ENCODE results near the gene PNMA6A. TPM values are rescaled to one million over a fixed set of nuclear protein-coding genes. Genes with fewer than 3 reads are reported as not detected.

Gene PNMA6A
- total and polyA plus RNA-seq, 2 of the 13 experiments (the other 11 are each of a cell fraction or from before 2014, with no cell fraction given): 0.11 to 0.66 TPM

DNA sequence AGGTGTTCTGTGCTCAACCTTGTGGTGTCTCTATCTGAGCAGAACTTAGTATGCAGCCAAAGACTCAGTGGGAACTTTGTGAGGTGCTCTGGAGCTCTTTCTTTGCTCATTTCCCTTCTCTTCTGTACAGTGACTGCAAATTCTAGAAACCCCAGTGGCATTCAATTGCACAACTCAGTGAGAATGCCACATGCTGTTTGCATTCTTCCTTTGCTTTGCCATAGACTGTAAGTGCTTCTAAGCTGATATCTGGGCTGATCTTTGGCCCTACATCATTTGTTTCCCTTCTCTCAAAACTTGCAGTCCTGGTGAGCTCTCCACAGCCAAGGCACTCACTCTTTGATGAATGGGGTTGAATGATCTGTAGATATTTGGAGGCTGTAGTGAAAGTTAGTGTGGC is 8.9 kb upstream of the PNMA6A start (continued):
- TF ChIP-seq, protein P1, sequence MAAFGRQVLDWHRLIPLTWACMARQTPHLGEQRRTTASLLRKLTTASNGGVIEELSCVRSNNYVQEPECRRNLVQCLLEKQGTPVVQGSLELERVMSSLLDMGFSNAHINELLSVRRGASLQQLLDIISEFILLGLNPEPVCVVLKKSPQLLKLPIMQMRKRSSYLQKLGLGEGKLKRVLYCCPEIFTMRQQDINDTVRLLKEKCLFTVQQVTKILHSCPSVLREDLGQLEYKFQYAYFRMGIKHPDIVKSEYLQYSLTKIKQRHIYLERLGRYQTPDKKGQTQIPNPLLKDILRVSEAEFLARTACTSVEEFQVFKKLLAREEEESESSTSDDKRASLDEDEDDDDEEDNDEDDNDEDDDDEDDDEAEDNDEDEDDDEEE (CRISPR knock-in tag; IDR thresholded peaks at IDR 0.05): no peak
- TF ChIP-seq ZNF83 (CRISPR knock-in tag; IDR thresholded peaks at IDR 0.05; ENCODE audit: borderline replicate concordance) (no peak), TBX3 (IDR thresholded peaks at IDR 0.05; ENCODE audit: borderline replicate concordance) (no peak), ZNF12 (CRISPR knock-in tag; IDR thresholded peaks at IDR 0.05) (0 out of 2 replicates have a peak, but pooled peaks have one; percentile 22), ZNF766 (CRISPR knock-in tag; IDR thresholded peaks at IDR 0.05; ENCODE audit: borderline replicate concordance) (no peak), JDP2 (CRISPR knock-in tag; IDR thresholded peaks at IDR 0.05; ENCODE audit: borderline replicate concordance) (no peak), ZNF136 (CRISPR knock-in tag; IDR thresholded peaks at IDR 0.05; ENCODE audit: low read depth) (no peak), ZFP36L1 (CRISPR knock-in tag; IDR thresholded peaks at IDR 0.05) (no peak), NAIF1 (CRISPR knock-in tag; IDR thresholded peaks at IDR 0.05; ENCODE audit: borderline replicate concordance) (no peak), PAWR (CRISPR knock-in tag; IDR thresholded peaks at IDR 0.05; ENCODE audit: borderline replicate concordance) (no peak), NFE2 (CRISPR knock-in tag; IDR thresholded peaks at IDR 0.05) (no peak), SALL1 (CRISPR knock-in tag; IDR thresholded peaks at IDR 0.05) (peak; percentile 46; the same call in 1 of the 2 replicates), RFX1 (IDR thresholded peaks at IDR 0.05) (no peak), ZNF234 (CRISPR knock-in tag; conservative IDR thresholded peaks at IDR 0.05) (no peak), EP300 (IDR thresholded peaks at IDR 0.05; ENCODE audit: low read depth in 2 of 2, low read length in 2 of 2) (peak in 1 of 2 experiments; percentile 51; a peak in 2 of 4 replicates), EP300 (CRISPR knock-in tag; IDR thresholded peaks at IDR 0.05; ENCODE audit: borderline replicate concordance) (no peak), ZNF558 (CRISPR knock-in tag; IDR thresholded peaks at IDR 0.05; ENCODE audit: borderline replicate concordance) (no peak)
- TF ChIP-seq, protein P2, sequence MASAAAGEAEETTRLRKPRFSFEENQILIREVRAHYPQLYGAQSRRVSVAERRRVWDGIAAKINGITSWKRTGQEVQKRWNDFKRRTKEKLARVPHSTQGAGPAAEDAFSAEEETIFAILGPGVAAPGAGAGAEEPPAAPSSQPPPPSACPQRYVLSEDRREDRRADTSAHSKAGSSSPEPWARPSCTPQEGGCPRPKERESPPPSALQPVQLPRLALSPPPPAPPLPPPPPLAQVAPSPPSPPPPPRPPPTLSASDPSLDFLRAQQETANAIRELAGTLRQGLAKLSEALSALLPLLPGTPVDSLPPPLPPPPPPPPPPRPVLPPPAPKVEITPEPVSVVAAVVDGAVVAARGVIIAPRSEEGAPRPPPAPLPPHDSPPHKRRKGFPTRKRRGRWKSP (CRISPR knock-in tag; IDR thresholded peaks at IDR 0.05): no peak
- TF ChIP-seq, protein P3, sequence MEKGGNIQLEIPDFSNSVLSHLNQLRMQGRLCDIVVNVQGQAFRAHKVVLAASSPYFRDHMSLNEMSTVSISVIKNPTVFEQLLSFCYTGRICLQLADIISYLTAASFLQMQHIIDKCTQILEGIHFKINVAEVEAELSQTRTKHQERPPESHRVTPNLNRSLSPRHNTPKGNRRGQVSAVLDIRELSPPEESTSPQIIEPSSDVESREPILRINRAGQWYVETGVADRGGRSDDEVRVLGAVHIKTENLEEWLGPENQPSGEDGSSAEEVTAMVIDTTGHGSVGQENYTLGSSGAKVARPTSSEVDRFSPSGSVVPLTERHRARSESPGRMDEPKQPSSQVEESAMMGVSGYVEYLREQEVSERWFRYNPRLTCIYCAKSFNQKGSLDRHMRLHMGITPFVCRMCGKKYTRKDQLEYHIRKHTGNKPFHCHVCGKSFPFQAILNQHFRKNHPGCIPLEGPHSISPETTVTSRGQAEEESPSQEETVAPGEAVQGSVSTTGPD (CRISPR knock-in tag; IDR thresholded peaks at IDR 0.05): no peak
- TF ChIP-seq, protein P4, sequence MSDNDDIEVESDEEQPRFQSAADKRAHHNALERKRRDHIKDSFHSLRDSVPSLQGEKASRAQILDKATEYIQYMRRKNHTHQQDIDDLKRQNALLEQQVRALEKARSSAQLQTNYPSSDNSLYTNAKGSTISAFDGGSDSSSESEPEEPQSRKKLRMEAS (IDR thresholded peaks at IDR 0.05): peak; percentile 79
- TF ChIP-seq, protein P5, sequence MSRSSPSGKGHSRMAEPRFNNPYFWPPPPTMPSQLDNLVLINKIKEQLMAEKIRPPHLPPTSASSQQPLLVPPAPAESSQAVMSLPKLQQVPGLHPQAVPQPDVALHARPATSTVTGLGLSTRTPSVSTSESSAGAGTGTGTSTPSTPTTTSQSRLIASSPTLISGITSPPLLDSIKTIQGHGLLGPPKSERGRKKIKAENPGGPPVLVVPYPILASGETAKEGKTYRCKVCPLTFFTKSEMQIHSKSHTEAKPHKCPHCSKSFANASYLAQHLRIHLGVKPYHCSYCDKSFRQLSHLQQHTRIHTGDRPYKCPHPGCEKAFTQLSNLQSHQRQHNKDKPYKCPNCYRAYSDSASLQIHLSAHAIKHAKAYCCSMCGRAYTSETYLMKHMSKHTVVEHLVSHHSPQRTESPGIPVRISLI (CRISPR knock-in tag; IDR thresholded peaks at IDR 0.05; ENCODE audit: borderline replicate concordance): no peak
- TF ChIP-seq, protein P6, sequence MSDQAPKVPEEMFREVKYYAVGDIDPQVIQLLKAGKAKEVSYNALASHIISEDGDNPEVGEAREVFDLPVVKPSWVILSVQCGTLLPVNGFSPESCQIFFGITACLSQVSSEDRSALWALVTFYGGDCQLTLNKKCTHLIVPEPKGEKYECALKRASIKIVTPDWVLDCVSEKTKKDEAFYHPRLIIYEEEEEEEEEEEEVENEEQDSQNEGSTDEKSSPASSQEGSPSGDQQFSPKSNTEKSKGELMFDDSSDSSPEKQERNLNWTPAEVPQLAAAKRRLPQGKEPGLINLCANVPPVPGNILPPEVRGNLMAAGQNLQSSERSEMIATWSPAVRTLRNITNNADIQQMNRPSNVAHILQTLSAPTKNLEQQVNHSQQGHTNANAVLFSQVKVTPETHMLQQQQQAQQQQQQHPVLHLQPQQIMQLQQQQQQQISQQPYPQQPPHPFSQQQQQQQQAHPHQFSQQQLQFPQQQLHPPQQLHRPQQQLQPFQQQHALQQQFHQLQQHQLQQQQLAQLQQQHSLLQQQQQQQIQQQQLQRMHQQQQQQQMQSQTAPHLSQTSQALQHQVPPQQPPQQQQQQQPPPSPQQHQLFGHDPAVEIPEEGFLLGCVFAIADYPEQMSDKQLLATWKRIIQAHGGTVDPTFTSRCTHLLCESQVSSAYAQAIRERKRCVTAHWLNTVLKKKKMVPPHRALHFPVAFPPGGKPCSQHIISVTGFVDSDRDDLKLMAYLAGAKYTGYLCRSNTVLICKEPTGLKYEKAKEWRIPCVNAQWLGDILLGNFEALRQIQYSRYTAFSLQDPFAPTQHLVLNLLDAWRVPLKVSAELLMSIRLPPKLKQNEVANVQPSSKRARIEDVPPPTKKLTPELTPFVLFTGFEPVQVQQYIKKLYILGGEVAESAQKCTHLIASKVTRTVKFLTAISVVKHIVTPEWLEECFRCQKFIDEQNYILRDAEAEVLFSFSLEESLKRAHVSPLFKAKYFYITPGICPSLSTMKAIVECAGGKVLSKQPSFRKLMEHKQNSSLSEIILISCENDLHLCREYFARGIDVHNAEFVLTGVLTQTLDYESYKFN (CRISPR knock-in tag; conservative IDR thresholded peaks at IDR 0.05): peak; percentile 62
